Vagina (tissue), 2 donors: Measurements from ENCODE around the gene UQCRC2. TPM values are rescaled to one million over a fixed set of nuclear protein-coding genes. Genes with fewer than 3 reads are reported as not detected.

Source experiments
- DNase-seq, 2 donors: peaks; one replicate each; pipeline ENCODE4 v3.0.0-alpha.2; 2017; ENCODE audit errors: extremely low spot score in 2 of 2
- H3K27ac ChIP-seq: fragments of 200-600 bp; sonication (generic); one replicate; pipeline ENCODE4 v1.5.1; 2019
- H3K27me3 ChIP-seq: fragments of 200-600 bp; sonication (generic); one replicate; pipeline ENCODE4 v1.5.1; 2019
- H3K36me3 ChIP-seq, 2 donors: fragments of 200-600 bp; sonication (generic); one replicate each; pipeline ENCODE4 v1.5.1; 2017 to 2019
- H3K4me1 ChIP-seq: fragments of 200-600 bp; sonication (generic); one replicate; pipeline ENCODE4 v1.5.1; 2019
- H3K4me3 ChIP-seq, 2 donors: fragments of 200-600 bp; sonication (generic); 1 replicate in 1 of 2; 2 replicates in 1 of 2; pipeline ENCODE4 v1.5.1; 2016 to 2019
- H3K9me3 ChIP-seq: fragments of 200-600 bp; sonication (generic); one replicate; pipeline ENCODE4 v1.5.1; 2019
- POLR2A ChIP-seq, 2 donors: fragments of 450-650 bp; IDR thresholded peaks; one replicate each; pipeline ENCODE4 v1.6.1; 2017; ENCODE audit warnings: antibody characterized with exemption in 2 of 2, mild to moderate bottlenecking in 2 of 2, moderate library complexity in 2 of 2
- POLR2AphosphoS5 ChIP-seq, 2 donors: sonication (generic); formaldehyde crosslinking; IDR thresholded peaks; one replicate each; pipeline ENCODE4 v1.9.0; 2017; ENCODE audit warnings: antibody characterized with exemption in 2 of 2, mild to moderate bottlenecking in 2 of 2, low read depth in 1 of 2; ENCODE audit not compliant: insufficient read depth in 1 of 2
- intact Hi-C: fragments of 100-400 bp; cut with DNase I; formaldehyde crosslinking; loops from one replicate; pipeline ENCODE4 v1.15.1; 2023
- total RNA-seq: library from RNA; depleted of rRNA; stranded (reverse); fragments of >200 nt; gene quantifications from one replicate; pipeline ENCODE4 v1.2.3, GENCODE V29; 2016
- TF ChIP-seq, protein P1 (sequence below), 3 experiments: fragments of 450-650 bp in 2 of 3; fragments of 200-600 bp in 1 of 3; sonication (generic) in 1 of 3; IDR thresholded peaks; one replicate each; pipeline ENCODE4 v1.5.1; 2017 to 2019; ENCODE audit warnings: antibody characterized with exemption in 3 of 3, mild to moderate bottlenecking in 2 of 3, moderate library complexity in 2 of 3

The UQCRC2 gene
- total RNA-seq, 1 donor from 2014 or later, result 155 TPM

DNA sequence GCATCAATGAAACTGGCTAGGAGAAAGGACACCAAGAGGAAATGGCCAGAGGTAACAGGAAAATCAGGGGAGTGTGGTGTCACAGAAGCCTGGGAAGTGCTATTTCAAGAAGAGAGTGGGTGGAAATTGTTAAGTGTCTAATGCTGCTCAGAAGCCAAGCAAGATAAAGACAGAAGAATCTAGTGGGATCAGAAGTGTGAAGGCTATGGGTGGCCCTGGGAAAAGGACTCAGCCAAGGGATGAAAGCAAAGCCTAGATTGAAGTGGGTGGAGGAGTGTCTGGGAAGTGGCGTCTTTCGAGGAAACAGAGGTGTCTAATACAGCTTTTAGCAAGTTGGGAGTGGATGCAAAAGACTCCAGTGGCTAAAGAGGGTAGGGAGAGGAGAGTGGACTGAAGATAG, 34.3 kb downstream of the UQCRC2 start:
- no peak for DNase-seq
- Histone ChIP-seq H3K27me3 (no peaks in the 10 kb centered on the region), H3K9me3 (no peaks in the 10 kb centered on the region), H3K4me3 (no peak overlapping the region), H3K27ac (no peak overlapping the region), H3K36me3 (peaks cover 0 to 20% of the 10 kb centered on the region in 2 donors), H3K4me1 (peaks cover 24% of the 10 kb centered on the region)
- intact Hi-C loops, result no loop called here
- TF ChIP-seq POLR2A (IDR thresholded peaks at IDR 0.05) (no peak), POLR2AphosphoS5 (IDR thresholded peaks at IDR 0.05; ENCODE audit: insufficient read depth in 1 of 2, low read depth in 1 of 2) (no peak)
- TF ChIP-seq, protein P1, sequence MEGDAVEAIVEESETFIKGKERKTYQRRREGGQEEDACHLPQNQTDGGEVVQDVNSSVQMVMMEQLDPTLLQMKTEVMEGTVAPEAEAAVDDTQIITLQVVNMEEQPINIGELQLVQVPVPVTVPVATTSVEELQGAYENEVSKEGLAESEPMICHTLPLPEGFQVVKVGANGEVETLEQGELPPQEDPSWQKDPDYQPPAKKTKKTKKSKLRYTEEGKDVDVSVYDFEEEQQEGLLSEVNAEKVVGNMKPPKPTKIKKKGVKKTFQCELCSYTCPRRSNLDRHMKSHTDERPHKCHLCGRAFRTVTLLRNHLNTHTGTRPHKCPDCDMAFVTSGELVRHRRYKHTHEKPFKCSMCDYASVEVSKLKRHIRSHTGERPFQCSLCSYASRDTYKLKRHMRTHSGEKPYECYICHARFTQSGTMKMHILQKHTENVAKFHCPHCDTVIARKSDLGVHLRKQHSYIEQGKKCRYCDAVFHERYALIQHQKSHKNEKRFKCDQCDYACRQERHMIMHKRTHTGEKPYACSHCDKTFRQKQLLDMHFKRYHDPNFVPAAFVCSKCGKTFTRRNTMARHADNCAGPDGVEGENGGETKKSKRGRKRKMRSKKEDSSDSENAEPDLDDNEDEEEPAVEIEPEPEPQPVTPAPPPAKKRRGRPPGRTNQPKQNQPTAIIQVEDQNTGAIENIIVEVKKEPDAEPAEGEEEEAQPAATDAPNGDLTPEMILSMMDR (IDR thresholded peaks at IDR 0.05), result no peak

- no peak overlapping the region for H3K27ac ChIP-seq
- intact Hi-C loops, result no loop called here
- no peak for DNase-seq
- H3K4me3 ChIP-seq, result no peak overlapping the region
- TF ChIP-seq, protein P1 (IDR thresholded peaks at IDR 0.05), result no peak
- TF ChIP-seq POLR2A (IDR thresholded peaks at IDR 0.05), result no peak
- peaks cover 24% of the 10 kb centered on the region for H3K4me1 ChIP-seq
- peaks cover 0 to 8% of the 10 kb centered on the region in 2 donors for H3K36me3 ChIP-seq
- H3K9me3 ChIP-seq, result no peaks in the 10 kb centered on the region
- no peaks in the 10 kb centered on the region for H3K27me3 ChIP-seq
Observed at GRCh38 chr16:21989133-21989532, 36.0 kb downstream of the UQCRC2 start.

DNA sequence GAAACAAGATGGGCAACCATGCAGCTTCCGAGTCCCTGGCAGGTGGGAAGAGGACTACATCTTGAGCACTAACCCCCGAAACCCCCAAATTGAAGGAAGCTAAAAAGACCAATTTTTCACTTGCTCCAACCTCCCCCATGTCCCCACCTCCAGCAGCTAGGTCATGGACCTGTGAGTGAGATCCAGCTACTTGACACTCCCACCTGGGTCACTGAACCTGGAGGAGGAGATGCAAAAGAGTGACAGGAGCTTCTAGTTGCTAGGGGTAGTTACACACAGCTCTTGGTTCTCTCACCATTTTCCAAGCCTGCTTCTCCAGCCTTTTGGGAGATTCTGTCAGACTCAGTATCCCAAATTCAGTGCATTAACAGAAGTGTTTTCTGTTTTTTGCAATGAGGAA, 36.6 kb downstream of the UQCRC2 start:
- no peak overlapping the region for H3K27ac ChIP-seq
- peaks cover 0 to 2% of the 10 kb centered on the region in 2 donors for H3K36me3 ChIP-seq
- peaks cover 24% of the 10 kb centered on the region for H3K4me1 ChIP-seq
- no peaks in the 10 kb centered on the region for H3K9me3 ChIP-seq
- H3K27me3 ChIP-seq, result no peaks in the 10 kb centered on the region
- intact Hi-C loops, result no loop called here
- no peak overlapping the region for H3K4me3 ChIP-seq
- TF ChIP-seq POLR2AphosphoS5 (IDR thresholded peaks at IDR 0.05; ENCODE audit: insufficient read depth in 1 of 2, low read depth in 1 of 2) (no peak), POLR2A (IDR thresholded peaks at IDR 0.05) (no peak)
- TF ChIP-seq, protein P1 (IDR thresholded peaks at IDR 0.05), result no peak
- DNase-seq, result no peak

- intact Hi-C loops, result no loop called here
- H3K4me3 ChIP-seq, result no peak overlapping the region
Observed at GRCh38 chr16:21990381-21990944, 37.3 kb downstream of the UQCRC2 start.

GRCh38 chr16:21991621-21992020, 38.5 kb downstream of the UQCRC2 start:
- Histone ChIP-seq H3K27me3 (no peaks in the 10 kb centered on the region), H3K4me1 (peaks cover 24% of the 10 kb centered on the region), H3K9me3 (no peaks in the 10 kb centered on the region), H3K36me3 (no peaks in the 10 kb centered on the region), H3K4me3 (no peak overlapping the region), H3K27ac (no peak overlapping the region)
- DNase-seq, result no peak
- intact Hi-C loops, result no loop called here
- no peak for TF ChIP-seq POLR2AphosphoS5 (IDR thresholded peaks at IDR 0.05; ENCODE audit: insufficient read depth in 1 of 2, low read depth in 1 of 2)
- no peak for TF ChIP-seq POLR2A (IDR thresholded peaks at IDR 0.05)
- TF ChIP-seq, protein P1 (IDR thresholded peaks at IDR 0.05), result no peak

More at GRCh38 chr16:21990381-21990944, 37.3 kb downstream of the UQCRC2 start:
- no peak for TF ChIP-seq POLR2A (IDR thresholded peaks at IDR 0.05)
- TF ChIP-seq, protein P1 (IDR thresholded peaks at IDR 0.05), result no peak
- TF ChIP-seq POLR2AphosphoS5 (IDR thresholded peaks at IDR 0.05; ENCODE audit: insufficient read depth in 1 of 2, low read depth in 1 of 2), result no peak
- H3K27me3 ChIP-seq, result no peaks in the 10 kb centered on the region
- no peaks in the 10 kb centered on the region for H3K9me3 ChIP-seq
- no peaks in the 10 kb centered on the region for H3K36me3 ChIP-seq
- peaks cover 24% of the 10 kb centered on the region for H3K4me1 ChIP-seq
- H3K27ac ChIP-seq, result no peak overlapping the region
- no peak for DNase-seq
